Stimulated activated CD8-positive, alpha-beta memory T cell treated with anti-CD3 and anti-CD28 coated beads, Interleukin-4, amount 100 ng/mL, for 1 hour (primary cell): ENCODE data around the gene ROCK1.

Experiments used
- DNase-seq, 2 donors: peaks; one replicate each; pipeline ENCODE4 v3.0.0-alpha.2; 2020; ENCODE audit warnings: low read depth in 2 of 2, low spot score in 1 of 2

The ROCK1 gene

GRCh38 chr18:21109936-21110712 lies 1.5 kb downstream of the ROCK1 start:
- no peak for DNase-seq

DNA sequence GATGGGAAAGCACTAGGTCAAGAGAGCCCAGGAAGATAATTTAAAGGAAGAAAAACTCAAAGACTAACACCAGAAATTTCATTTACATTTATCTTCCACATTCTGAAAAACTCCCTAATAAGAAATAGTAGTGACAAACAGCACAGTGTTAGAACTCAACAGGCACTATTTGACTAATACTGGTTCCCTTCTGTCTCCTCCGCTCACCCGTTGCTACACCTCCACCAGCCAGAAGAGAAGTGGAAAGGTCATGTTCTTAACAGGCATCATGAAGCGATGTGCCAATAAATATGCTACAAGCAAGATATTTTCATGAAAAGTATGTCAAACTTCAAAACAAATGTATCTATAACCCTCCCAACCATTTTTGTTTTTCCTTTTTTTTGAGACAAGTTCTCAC lies 5.7 kb downstream of the ROCK1 start:
- no peak for DNase-seq

- no peak for DNase-seq
Observed at GRCh38 chr18:21101172-21101571, 10.4 kb downstream of the ROCK1 start.

GRCh38 chr18:21100678-21101077 lies 10.9 kb downstream of the ROCK1 start:
- DNase-seq, result no peak

- DNase-seq, result no peak
Observed at GRCh38 chr18:21100146-21100545, 11.5 kb downstream of the ROCK1 start.

GRCh38 chr18:21099442-21099841 lies 12.2 kb downstream of the ROCK1 start:
- no peak for DNase-seq

GRCh38 chr18:21096760-21097159 lies 14.9 kb downstream of the ROCK1 start:
- DNase-seq, result no peak

DNA sequence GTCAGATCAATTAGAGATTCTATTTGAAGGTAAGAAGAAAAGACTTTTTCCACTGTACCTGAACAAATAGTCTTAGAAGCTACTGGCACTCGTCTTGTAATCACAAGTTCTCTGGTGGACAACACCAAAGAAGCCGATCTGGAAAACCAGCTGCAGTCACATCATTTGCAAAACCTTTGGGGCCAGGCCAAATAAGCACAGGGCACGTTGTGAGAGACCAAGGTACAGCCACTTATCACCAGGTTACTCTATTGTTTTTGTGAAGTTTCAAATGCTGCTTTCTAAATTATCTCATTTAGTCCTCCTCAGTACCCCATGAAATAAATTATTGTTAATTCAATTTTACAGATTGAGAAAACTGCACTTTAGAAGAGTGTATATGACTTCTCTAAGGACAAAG lies 18.5 kb downstream of the ROCK1 start:
- no peak for DNase-seq

GRCh38 chr18:21090680-21091079 lies 20.9 kb downstream of the ROCK1 start:
- no peak for DNase-seq

GRCh38 chr18:21085579-21086166 lies 25.9 kb downstream of the ROCK1 start:
- DNase-seq, result no peak

GRCh38 chr18:21084511-21085078 lies 27.0 kb downstream of the ROCK1 start:
- no peak for DNase-seq

DNA sequence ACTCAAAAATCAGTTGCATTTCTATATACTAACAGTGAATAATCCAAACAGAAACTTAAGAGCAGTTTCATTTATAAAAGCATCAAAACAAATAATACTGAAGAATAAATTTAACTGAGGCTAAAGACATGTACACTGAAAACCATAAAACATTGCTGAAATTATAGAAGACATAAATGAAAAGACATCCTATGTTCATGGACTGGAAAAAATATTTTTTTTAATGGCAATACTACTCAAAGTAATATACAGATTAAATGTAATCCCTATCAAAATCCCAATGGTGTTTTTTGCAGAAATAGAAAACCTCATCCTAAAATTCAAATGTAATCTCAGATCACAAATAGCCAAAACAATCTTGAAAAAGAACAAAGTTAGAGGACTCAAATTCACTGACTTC lies 28.6 kb downstream of the ROCK1 start:
- no peak for DNase-seq

GRCh38 chr18:21081426-21081825 lies 30.2 kb downstream of the ROCK1 start:
- DNase-seq, result no peak

DNA sequence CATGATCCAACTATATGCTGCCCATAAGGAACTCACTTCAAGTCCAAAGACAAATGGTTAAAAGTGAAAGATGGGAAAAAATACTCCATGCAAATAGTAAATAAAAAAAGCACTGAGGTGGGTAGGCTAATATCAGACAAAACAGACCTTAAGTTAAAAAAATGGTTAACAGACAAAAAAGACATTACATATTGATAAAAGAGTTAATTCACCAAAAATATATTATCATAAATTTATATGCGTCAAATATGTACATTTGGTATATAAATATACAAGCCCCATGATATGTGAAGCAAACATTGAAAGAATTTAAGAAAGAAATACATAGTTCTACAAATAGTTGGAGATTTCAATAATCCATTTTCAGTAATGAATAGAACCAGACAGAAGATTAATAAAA lies 31.0 kb downstream of the ROCK1 start:
- DNase-seq, result no peak

DNA sequence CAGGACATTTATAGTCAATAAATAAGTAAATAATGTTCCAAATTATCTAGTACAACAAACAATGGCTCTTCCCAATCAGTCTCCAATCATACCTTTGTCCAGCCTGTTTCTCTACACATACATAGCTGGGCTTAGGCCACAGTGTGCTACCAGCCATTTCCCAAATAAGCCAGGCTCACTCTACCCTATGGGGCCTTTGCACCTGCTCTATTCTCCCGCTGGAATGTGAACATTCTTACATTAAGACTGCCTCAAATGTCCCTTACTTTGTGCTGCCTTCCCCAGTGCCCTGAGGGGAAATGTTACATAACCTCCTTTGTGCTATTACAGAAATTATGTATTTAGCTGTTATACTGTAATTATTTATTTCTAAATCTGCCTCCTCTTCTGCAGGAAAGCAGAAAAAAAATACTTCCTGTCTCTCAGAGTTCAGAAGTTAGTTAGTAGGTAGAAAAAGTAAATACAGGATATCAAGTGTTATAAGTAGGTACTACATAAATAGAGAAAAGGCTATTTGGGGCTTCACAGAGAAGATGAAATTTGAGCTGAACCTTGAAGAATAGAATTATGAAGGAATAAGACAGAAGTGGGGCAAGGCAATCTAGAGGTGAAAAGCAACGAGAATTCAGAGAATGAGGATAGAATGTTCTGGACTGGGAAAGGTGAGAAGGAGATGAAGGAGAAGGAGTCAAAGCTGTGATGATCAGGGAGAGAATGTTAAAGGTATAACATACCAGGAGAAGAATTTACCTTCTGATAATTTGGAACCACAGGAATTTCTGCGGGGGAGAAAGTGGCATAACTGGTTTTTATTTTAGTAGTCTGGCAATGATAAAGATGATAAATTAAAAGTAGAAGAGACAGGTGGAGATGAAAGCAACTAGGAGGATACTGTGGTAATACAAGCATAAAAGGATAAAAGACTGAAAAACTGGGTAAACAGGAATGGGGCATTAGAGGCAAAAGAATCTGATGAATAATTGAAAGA lies 37.0 kb downstream of the ROCK1 start:
- no peak for DNase-seq

GRCh38 chr18:21073180-21073579 lies 38.4 kb downstream of the ROCK1 start:
- DNase-seq, result no peak

- no peak for DNase-seq
Observed at GRCh38 chr18:21071071-21071470, 40.5 kb downstream of the ROCK1 start.

DNA sequence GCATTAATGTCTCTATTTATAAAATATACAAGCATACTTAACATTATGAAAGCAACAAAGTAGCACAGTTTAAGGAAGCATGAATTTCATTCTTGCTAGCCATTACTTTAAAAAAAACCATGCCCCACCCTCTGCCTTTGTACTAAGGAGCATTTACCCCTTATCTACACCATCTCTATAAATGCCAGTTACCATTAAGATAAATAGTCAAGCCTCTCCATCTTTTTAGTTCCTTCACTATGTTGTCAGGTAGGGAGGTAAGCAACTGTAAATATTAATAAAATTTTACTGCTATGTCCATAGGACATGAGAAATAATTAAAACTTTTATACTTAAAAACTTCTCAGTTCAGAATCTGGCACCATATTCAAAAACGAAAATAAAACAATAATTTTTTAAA lies 42.1 kb downstream of the ROCK1 start:
- no peak for DNase-seq

GRCh38 chr18:21064347-21064746 lies 47.3 kb downstream of the ROCK1 start:
- DNase-seq, result no peak

GRCh38 chr18:21063011-21063410 lies 48.6 kb downstream of the ROCK1 start:
- no peak for DNase-seq

DNA sequence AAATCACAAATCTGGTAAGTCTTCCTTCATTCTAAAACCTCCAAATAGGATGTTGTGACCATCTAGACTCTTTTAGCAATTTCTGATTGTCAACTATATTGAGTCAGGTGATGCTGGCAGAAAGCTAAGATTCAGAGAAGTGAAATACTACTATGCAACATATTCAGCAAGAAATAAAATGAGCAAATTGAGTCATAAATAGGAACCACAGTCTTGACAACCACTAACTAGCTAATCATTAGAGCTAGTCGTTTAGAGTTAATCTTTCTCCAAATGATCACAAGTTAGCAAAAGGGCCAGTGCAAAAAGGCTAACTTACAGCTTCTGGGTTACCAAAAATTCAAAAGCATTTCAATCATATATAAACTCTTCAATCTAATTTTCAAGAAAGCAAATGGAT lies 54.5 kb downstream of the ROCK1 start:
- DNase-seq, result no peak
